Smooth muscle cell (in vitro differentiated cells): Measurements from ENCODE around the gene FARP1. TPM values are rescaled to one million over a fixed set of nuclear protein-coding genes. Genes with fewer than 3 reads are reported as not detected.

Source experiments
- DNase-seq: peaks from one replicate; lab custom pipeline; 2025; ENCODE audit not compliant: unreplicated experiment; lab: John Stamatoyannopoulos, UW
- H2AFZ ChIP-seq: fragments of 200-600 bp; sonication (generic); 2 replicates; pipeline ENCODE4 v1.6.0; 2016; ENCODE audit warnings: antibody characterized with exemption, low read depth, mild to moderate bottlenecking
- H3F3A ChIP-seq: fragments of 200-600 bp; sonication (generic); 2 replicates; pipeline ENCODE4 v1.6.0; 2017; ENCODE audit warnings: antibody characterized with exemption, low read depth
- H3K27ac ChIP-seq: fragments of 200-600 bp; sonication (generic); 2 replicates; pipeline ENCODE4 v1.5.1; 2016; ENCODE audit warnings: low read depth, mild to moderate bottlenecking
- H3K27me3 ChIP-seq: fragments of 200-600 bp; sonication (generic); 2 replicates; pipeline ENCODE4 v1.6.1; 2016; ENCODE audit warnings: low read depth, mild to moderate bottlenecking
- H3K36me3 ChIP-seq: fragments of 200-600 bp; sonication (generic); 2 replicates; pipeline ENCODE4 v1.5.1; 2016; ENCODE audit warnings: low read depth
- H3K4me1 ChIP-seq: fragments of 200-600 bp; sonication (generic); 2 replicates; pipeline ENCODE4 v1.5.1; 2016; ENCODE audit warnings: low read depth
- H3K4me2 ChIP-seq: fragments of 200-600 bp; sonication (generic); 2 replicates; pipeline ENCODE4 v1.6.0; 2016; ENCODE audit warnings: mild to moderate bottlenecking
- H3K4me3 ChIP-seq: fragments of 200-600 bp; sonication (generic); 2 replicates; pipeline ENCODE4 v1.5.1; 2016; ENCODE audit warnings: mild to moderate bottlenecking
- H3K79me2 ChIP-seq: fragments of 200-600 bp; sonication (generic); 2 replicates; pipeline ENCODE4 v1.6.0; 2016; ENCODE audit warnings: low read depth, mild to moderate bottlenecking
- H3K9ac ChIP-seq: fragments of 200-600 bp; sonication (generic); 2 replicates; pipeline ENCODE4 v1.6.0; 2016; ENCODE audit warnings: low read depth
- H3K9me3 ChIP-seq: fragments of 200-600 bp; sonication (generic); replicated peaks from 2 replicates; pipeline ENCODE4 v1.5.1; 2016; ENCODE audit warnings: low read depth
- H4K20me1 ChIP-seq: fragments of 200-600 bp; sonication (generic); 2 replicates; pipeline ENCODE4 v1.6.0; 2016; ENCODE audit warnings: low read depth
- CTCF ChIP-seq: fragments of 200-600 bp; sonication (generic); IDR thresholded peaks from 2 replicates; pipeline ENCODE4 v1.5.1; 2017; ENCODE audit warnings: borderline replicate concordance, mild to moderate bottlenecking, antibody characterized with exemption; ENCODE audit not compliant: insufficient read depth, poor library complexity, severe bottlenecking
- WGBS: methylation state at CpG from one replicate; pipeline ENCODE4 v1.1.7; 2016; ENCODE audit warnings: low lambda C conversion rate; 5-methylcytosine and 5-hydroxymethylcytosine counted together
- polyA plus RNA-seq: library from polyadenylated mRNA; unstranded; fragments of >200 nt; fragmentation: Nextera tagmentation; extraction: Ambion mirVana; gene quantifications from 2 replicates; pipeline ENCODE4 v1.2.1, GENCODE V29; 2016
- total RNA-seq: library from RNA; depleted of rRNA; stranded (reverse); fragments of >200 nt; gene quantifications from 2 replicates; pipeline ENCODE4 v1.2.3, GENCODE V29; 2014

The FARP1 gene
- total and polyA plus RNA-seq, 2 experiments from 2014 or later, result 59.4 to 104 TPM

- H3K27ac ChIP-seq, result no peak overlapping the region
- H2AFZ ChIP-seq, result no peak overlapping the region
- peaks cover 17% of the 10 kb centered on the region for H3K4me1 ChIP-seq
- H3K79me2 ChIP-seq, result peaks cover 32% of the 10 kb centered on the region
- no peaks in the 10 kb centered on the region for H3K36me3 ChIP-seq
- DNase-seq, result no peak
- H3K4me3 ChIP-seq, result no peak overlapping the region
- no peak overlapping the region for H3K4me2 ChIP-seq
- 80% methylated on average over 7 of the region's 7 CpGs for WGBS
- H3K9me3 ChIP-seq, result no peaks in the 10 kb centered on the region
- no peaks in the 10 kb centered on the region for H3K27me3 ChIP-seq
- peaks cover 7% of the 10 kb centered on the region for H3F3A ChIP-seq
- peaks cover 19% of the 10 kb centered on the region for H4K20me1 ChIP-seq
- no peak overlapping the region for H3K9ac ChIP-seq
- TF ChIP-seq CTCF, result no peak
These were observed 169.7 kb downstream of the FARP1 start for GRCh38 chr13:98312606-98313005.

GRCh38 chr13:98313023-98313921, 170.4 kb downstream of the FARP1 start:
- H3K79me2 ChIP-seq, result peaks cover 37% of the 10 kb centered on the region
- H3K4me1 ChIP-seq, result peaks cover 17% of the 10 kb centered on the region
- H3K9ac ChIP-seq, result no peak overlapping the region
- no peaks in the 10 kb centered on the region for H3K27me3 ChIP-seq
- H3K4me2 ChIP-seq, result no peak overlapping the region
- DNase-seq, result no peak
- no peak overlapping the region for H2AFZ ChIP-seq
- no peaks in the 10 kb centered on the region for H3K9me3 ChIP-seq
- peaks cover 19% of the 10 kb centered on the region for H4K20me1 ChIP-seq
- H3K27ac ChIP-seq, result no peak overlapping the region
- no peak overlapping the region for H3K4me3 ChIP-seq
- 92% methylated on average over 19 of the region's 20 CpGs for WGBS
- peaks cover 4% of the 10 kb centered on the region for H3F3A ChIP-seq
- no peaks in the 10 kb centered on the region for H3K36me3 ChIP-seq
- no peak for TF ChIP-seq CTCF

GRCh38 chr13:98313922-98314292, 171.0 kb downstream of the FARP1 start:
- Histone ChIP-seq H3K4me1 (peaks cover 17% of the 10 kb centered on the region), H3K79me2 (peaks cover 37% of the 10 kb centered on the region), H3K27ac (no peak overlapping the region), H2AFZ (no peak overlapping the region), H3K4me3 (no peak overlapping the region), H3K4me2 (no peak overlapping the region), H3K36me3 (no peaks in the 10 kb centered on the region), H3F3A (no peaks in the 10 kb centered on the region), H4K20me1 (peaks cover 19% of the 10 kb centered on the region), H3K9me3 (no peaks in the 10 kb centered on the region), H3K9ac (no peak overlapping the region), H3K27me3 (no peaks in the 10 kb centered on the region)
- WGBS, result 95% methylated on average over 6 of the region's 6 CpGs
- no peak for DNase-seq
- TF ChIP-seq CTCF, result no peak
